BE2C (cell line): Measurements from ENCODE around the gene SCRT2.

Experiments used
- DNase-seq: peaks from one replicate; pipeline ENCODE4 v3.0.0-alpha.2; 2020
- H3K27me3 ChIP-seq: fragments of 250-450 bp; sonication (Bioruptor Pico); 2 replicates; pipeline ENCODE4 v1.5.1; 2020; ENCODE audit warnings: mild to moderate bottlenecking
- H3K36me3 ChIP-seq: fragments of 250-450 bp; sonication (Bioruptor Pico); 2 replicates; pipeline ENCODE4 v1.5.1; 2020; ENCODE audit warnings: mild to moderate bottlenecking
- H3K4me1 ChIP-seq: fragments of 250-450 bp; sonication (Bioruptor Pico); 2 replicates; pipeline ENCODE4 v1.5.1; 2020
- H3K4me3 ChIP-seq: 2 replicates; pipeline ENCODE4 v1.5.1; 2011; ENCODE audit warnings: low read depth, low read length
- H3K9me3 ChIP-seq: fragments of 250-450 bp; sonication (Bioruptor Pico); 2 replicates; pipeline ENCODE4 v1.5.1; 2020
- CTCF ChIP-seq: IDR thresholded peaks from 2 replicates; pipeline ENCODE4 v1.5.1; 2012; ENCODE audit warnings: mild to moderate bottlenecking, low read depth, low read length

The SCRT2 gene

GRCh38 chr20:689348-689747 lies 13.7 kb upstream of the SCRT2 start:
- H3K36me3 ChIP-seq, result no peaks in the 10 kb centered on the region
- no peak for TF ChIP-seq CTCF
- no peaks in the 10 kb centered on the region for H3K27me3 ChIP-seq
- no peaks in the 10 kb centered on the region for H3K4me1 ChIP-seq
- H3K4me3 ChIP-seq, result no peak overlapping the region
- no peak for DNase-seq
- H3K9me3 ChIP-seq, result no peaks in the 10 kb centered on the region

GRCh38 chr20:688809-689212 lies 13.2 kb upstream of the SCRT2 start:
- no peaks in the 10 kb centered on the region for H3K4me1 ChIP-seq
- H3K4me3 ChIP-seq, result no peak overlapping the region
- H3K9me3 ChIP-seq, result no peaks in the 10 kb centered on the region
- 0 out of 2 replicates have a peak, but pooled peaks have one; percentile 5 for TF ChIP-seq CTCF
- H3K36me3 ChIP-seq, result no peaks in the 10 kb centered on the region
- H3K27me3 ChIP-seq, result no peaks in the 10 kb centered on the region
- no peak for DNase-seq

GRCh38 chr20:687468-688203 lies 12.0 kb upstream of the SCRT2 start:
- Histone ChIP-seq H3K36me3 (no peaks in the 10 kb centered on the region), H3K4me1 (no peaks in the 10 kb centered on the region), H3K9me3 (no peaks in the 10 kb centered on the region), H3K4me3 (no peak overlapping the region), H3K27me3 (no peaks in the 10 kb centered on the region)
- TF ChIP-seq CTCF, result no peak
- DNase-seq, result no peak

- H3K4me1 ChIP-seq, result no peaks in the 10 kb centered on the region
- H3K4me3 ChIP-seq, result no peak overlapping the region
- H3K9me3 ChIP-seq, result no peaks in the 10 kb centered on the region
- no peaks in the 10 kb centered on the region for H3K36me3 ChIP-seq
- TF ChIP-seq CTCF, result no peak
- DNase-seq, result no peak
- H3K27me3 ChIP-seq, result no peaks in the 10 kb centered on the region
Measured at GRCh38 chr20:684676-685319, 9.2 kb upstream of the SCRT2 start.

- Histone ChIP-seq H3K36me3 (no peaks in the 10 kb centered on the region), H3K4me3 (no peak overlapping the region), H3K27me3 (no peaks in the 10 kb centered on the region), H3K9me3 (no peaks in the 10 kb centered on the region), H3K4me1 (no peaks in the 10 kb centered on the region)
- TF ChIP-seq CTCF, result no peak
- DNase-seq, result no peak
Measured at GRCh38 chr20:682123-682522, 6.5 kb upstream of the SCRT2 start.

- Histone ChIP-seq H3K4me1 (no peaks in the 10 kb centered on the region), H3K27me3 (no peaks in the 10 kb centered on the region), H3K9me3 (no peaks in the 10 kb centered on the region), H3K36me3 (no peaks in the 10 kb centered on the region), H3K4me3 (no peak overlapping the region)
- no peak for TF ChIP-seq CTCF
- DNase-seq, result no peak
Measured at GRCh38 chr20:680638-681187, 5.1 kb upstream of the SCRT2 start.
